Activated naive CD8-positive, alpha-beta T cell treated with anti-CD3 and anti-CD28 coated beads, Interleukin-2, amount 50 U/mL, for 24 hours (primary cell): ENCODE results near the gene MAD1L1.

Experiments used
- ATAC-seq: fragments of 150-1000 bp; cut with Tn5 transposase; one replicate; pipeline ENCODE4 v1.10.0; 2021
- DNase-seq: peaks from one replicate; pipeline ENCODE4 v3.0.0; 2021
- H3K27ac Mint-ChIP-seq: one replicate; pipeline ENCODE4 v1.8.0; 2021; ENCODE audit warnings: mild to moderate bottlenecking, mixed read lengths
- H3K27me3 Mint-ChIP-seq: one replicate; pipeline ENCODE4 v1.8.0; 2021; ENCODE audit warnings: mixed read lengths
- H3K36me3 Mint-ChIP-seq: one replicate; pipeline ENCODE4 v1.8.0; 2021; ENCODE audit warnings: low read depth, mixed read lengths
- H3K4me1 Mint-ChIP-seq: one replicate; pipeline ENCODE4 v1.8.0; 2021; ENCODE audit warnings: mixed read lengths
- H3K4me3 Mint-ChIP-seq: one replicate; pipeline ENCODE4 v1.8.0; 2021; ENCODE audit warnings: mild to moderate bottlenecking, moderate library complexity, mixed read lengths
- H3K9me3 Mint-ChIP-seq: one replicate; pipeline ENCODE4 v1.8.0; 2021; ENCODE audit warnings: mixed read lengths

MAD1L1 gene

DNA sequence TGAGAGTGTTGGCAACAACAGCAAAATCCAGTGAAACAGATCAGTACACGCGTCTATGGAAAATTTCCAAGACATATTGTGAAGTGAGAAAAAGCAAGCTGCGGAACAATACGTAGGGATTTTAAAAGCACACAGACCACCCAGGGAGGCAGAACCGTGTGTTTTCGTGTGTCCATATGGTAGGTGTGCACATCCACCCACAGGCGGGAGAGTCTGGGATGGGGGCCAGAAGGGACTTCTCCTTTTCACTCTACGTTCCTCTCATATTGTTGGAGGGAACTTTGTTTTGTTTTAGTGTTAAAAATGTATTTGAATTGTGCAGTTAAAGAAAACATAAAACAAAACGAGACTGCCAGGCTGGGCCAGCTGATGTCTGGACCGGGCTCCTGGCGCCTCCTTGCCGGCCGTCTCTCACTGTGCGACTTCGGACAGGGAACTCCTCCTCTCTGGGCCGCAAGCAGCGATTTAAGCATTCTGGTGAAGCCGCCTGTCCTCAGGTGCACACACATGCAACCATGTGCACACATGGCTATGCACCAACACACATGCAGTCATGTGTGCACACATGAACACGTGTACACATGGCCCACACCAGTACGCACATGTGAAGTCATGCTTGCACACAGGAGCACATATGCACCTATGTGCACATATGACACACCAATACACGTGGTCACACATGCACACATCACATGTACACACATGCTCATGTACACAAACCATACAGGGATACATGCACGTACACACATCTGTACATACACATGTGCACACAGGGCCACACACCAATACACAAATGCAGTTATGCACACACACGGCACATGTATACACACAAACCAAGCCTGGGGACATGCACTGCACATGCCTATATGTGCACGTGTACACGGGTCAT is 421.5 kb downstream of the MAD1L1 start:
- no peaks in the 10 kb centered on the region for H3K36me3 Mint-ChIP-seq
- H3K27me3 Mint-ChIP-seq: no peaks in the 10 kb centered on the region
- no peak for ATAC-seq
- H3K4me3 Mint-ChIP-seq: no peak overlapping the region
- no peaks in the 10 kb centered on the region for H3K4me1 Mint-ChIP-seq
- no peak overlapping the region for H3K27ac Mint-ChIP-seq
- no peaks in the 10 kb centered on the region for H3K9me3 Mint-ChIP-seq
- DNase-seq: no peak

DNA sequence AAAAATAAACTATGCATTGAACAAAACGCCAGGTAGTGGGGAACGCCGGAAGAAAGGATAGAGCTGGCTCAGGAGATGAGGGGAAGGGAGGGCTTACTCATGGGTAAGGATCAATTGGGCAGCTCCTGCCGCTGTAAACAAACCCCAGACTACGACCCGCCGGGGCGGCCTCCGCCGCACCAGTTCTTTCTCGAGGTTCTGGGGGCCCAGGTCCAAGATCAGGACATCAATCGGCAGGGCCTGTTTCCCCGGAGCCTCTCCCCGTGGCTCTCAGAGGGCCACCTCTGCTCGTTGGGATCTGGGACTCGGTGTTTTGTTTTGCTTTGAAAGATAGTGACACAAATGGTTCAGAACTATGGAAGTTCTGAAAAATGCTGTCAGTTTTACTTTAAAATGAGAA is 422.2 kb downstream of the MAD1L1 start:
- H3K4me3 Mint-ChIP-seq: no peak overlapping the region
- ATAC-seq: no peak
- H3K9me3 Mint-ChIP-seq: no peaks in the 10 kb centered on the region
- no peak overlapping the region for H3K27ac Mint-ChIP-seq
- H3K27me3 Mint-ChIP-seq: no peaks in the 10 kb centered on the region
- no peaks in the 10 kb centered on the region for H3K4me1 Mint-ChIP-seq
- DNase-seq: no peak
- H3K36me3 Mint-ChIP-seq: no peaks in the 10 kb centered on the region

DNA sequence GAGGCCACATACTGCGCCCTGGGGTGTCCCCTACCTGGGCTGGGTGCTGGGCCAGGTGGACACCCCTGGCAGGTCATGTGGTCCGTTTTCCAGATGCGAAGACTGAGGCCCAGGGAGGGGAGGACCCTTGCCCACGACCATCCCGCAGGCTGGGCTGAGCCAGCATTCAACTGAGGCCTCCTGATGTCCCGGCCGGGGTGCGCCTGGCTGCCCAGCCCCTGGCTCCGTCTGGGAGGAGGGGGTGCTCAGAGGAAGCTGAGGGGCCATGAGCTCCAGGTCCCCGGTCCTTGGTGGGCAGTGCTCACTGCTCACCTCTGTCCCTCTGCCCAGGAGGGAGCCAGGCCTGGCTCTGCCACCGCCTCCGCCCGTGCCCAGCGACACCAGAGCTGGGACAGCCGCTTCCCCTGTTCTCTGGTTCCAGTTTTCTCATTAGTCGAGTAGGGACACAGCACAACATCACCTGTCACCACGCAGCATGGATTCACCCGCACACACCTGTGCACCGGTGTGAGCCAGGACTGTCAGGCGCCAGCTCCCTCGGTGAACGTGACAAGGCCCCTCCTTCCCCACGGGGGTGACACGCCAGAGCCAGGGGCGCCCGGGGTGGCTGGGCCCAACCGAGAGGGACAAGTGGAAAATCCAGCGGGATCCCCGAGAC is 423.0 kb downstream of the MAD1L1 start:
- no peak for DNase-seq
- Mint-ChIP-seq H3K4me1 (no peaks in the 10 kb centered on the region), H3K27ac (no peak overlapping the region), H3K27me3 (peaks cover 1% of the 10 kb centered on the region), H3K36me3 (no peaks in the 10 kb centered on the region), H3K4me3 (no peak overlapping the region), H3K9me3 (no peaks in the 10 kb centered on the region)
- no peak for ATAC-seq

DNA sequence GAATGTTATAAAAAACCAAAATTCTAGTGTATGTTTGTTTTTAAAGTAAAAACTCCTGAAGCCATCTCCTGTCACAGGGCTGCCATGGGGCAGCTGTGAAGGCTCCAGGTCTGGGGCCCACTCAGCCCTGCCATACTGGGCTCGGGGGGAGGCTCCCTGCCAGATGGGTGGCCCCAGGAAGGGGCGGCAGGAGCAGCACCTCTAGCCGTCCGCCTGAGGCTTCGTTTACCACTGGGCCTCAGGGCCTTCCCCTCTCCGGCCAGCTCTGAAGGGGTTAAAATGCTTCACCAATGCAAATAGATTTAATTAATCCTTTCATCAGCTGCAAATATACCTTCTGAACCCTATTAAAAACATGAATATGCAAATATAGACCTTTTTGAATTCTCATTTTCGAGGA is 423.7 kb downstream of the MAD1L1 start:
- peaks cover 1% of the 10 kb centered on the region for H3K27me3 Mint-ChIP-seq
- no peak overlapping the region for H3K4me3 Mint-ChIP-seq
- H3K27ac Mint-ChIP-seq: no peak overlapping the region
- no peak for ATAC-seq
- no peaks in the 10 kb centered on the region for H3K36me3 Mint-ChIP-seq
- DNase-seq: no peak
- no peaks in the 10 kb centered on the region for H3K4me1 Mint-ChIP-seq
- no peaks in the 10 kb centered on the region for H3K9me3 Mint-ChIP-seq

DNA sequence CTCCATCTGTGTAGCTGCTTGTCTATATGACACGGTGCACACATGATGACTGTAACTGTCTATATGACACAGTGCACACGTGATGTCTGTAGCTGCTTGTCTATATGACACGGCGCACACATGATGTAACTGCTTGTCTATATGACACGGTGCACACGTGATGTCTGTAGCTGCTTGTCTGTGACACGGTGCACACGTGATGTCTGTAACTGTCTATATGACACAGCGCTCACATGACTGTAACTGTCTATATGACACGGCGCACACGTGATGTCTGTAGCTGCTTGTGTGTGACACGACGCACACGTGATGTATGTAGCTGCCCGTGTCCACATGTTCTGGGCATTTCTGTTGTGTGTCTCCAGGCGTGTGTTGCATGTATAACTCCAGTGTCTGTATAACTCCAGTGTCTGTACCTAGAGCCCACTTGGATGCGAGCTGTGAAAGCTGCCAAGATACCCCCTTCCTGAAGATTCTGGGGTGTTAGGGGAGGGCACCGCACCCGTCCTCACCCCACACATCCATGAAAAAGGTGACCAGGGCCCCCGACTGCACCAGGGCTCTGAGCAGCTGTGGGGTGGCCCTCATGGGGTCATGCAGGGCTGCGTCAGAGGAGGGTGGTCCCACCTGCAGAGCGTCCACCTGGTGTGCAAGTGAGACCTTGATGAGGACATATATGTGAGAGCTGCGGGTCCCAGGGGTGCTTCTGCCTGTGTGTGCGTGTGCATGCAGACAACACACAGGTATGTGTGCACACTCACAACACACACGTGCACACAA is 424.7 kb downstream of the MAD1L1 start:
- H3K4me3 Mint-ChIP-seq: no peak overlapping the region

DNA sequence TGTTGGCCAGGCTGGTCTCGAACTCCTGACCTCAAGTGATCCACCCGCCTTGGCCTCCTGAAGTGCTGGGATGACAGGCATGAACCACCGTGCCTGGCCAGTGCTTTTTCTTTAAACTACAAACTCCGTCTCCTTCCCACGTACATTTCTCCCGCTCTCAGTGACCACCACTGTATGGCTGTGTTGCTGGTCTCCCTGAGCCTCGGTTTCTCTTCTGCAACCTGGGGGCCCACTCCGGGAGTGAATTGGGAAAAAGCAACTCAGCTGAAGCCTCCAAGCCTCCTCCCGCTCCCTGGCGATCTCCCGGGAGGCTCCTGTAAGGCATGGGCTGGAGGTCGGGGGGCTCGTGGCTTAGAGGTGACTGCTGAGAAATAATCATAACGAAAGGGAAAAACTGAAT is 426.4 kb downstream of the MAD1L1 start:
- ATAC-seq (no peak), DNase-seq (no peak)
- H3K9me3 Mint-ChIP-seq: no peaks in the 10 kb centered on the region
- H3K4me1 Mint-ChIP-seq: no peaks in the 10 kb centered on the region
- H3K36me3 Mint-ChIP-seq: no peaks in the 10 kb centered on the region
- H3K27ac Mint-ChIP-seq: no peak overlapping the region
- H3K27me3 Mint-ChIP-seq: peaks cover 1% of the 10 kb centered on the region
- H3K4me3 Mint-ChIP-seq: no peak overlapping the region

More for the DNA sequence above, 424.7 kb downstream of the MAD1L1 start:
- DNase-seq (no peak), ATAC-seq (no peak)
- Mint-ChIP-seq H3K36me3 (no peaks in the 10 kb centered on the region), H3K27ac (no peak overlapping the region), H3K4me1 (no peaks in the 10 kb centered on the region), H3K9me3 (no peaks in the 10 kb centered on the region), H3K27me3 (peaks cover 1% of the 10 kb centered on the region)

DNA sequence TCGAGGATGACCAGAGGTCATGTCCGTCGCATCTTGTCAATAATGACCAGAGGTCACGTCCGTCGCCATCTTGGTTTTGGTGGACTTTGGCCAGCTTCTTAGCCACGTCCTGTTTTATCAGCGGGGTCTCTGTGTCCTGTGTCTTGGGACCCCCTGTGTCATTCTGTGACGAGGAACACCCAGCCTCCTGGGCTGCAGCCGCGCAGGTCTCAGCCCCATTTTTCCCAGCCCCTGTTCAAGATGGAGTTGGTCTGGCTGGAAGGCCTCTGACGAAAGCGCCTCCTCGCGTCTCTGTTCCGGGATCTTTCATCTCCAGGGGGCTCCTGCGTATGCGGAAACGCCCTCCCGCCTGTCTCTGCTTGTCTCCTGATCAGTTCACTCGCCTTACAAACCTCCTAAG is 428.4 kb downstream of the MAD1L1 start:
- Mint-ChIP-seq H3K27me3 (peaks cover 1% of the 10 kb centered on the region), H3K4me3 (no peak overlapping the region), H3K36me3 (no peaks in the 10 kb centered on the region), H3K27ac (no peak overlapping the region), H3K9me3 (no peaks in the 10 kb centered on the region), H3K4me1 (no peaks in the 10 kb centered on the region)
- DNase-seq (no peak), ATAC-seq (no peak)

DNA sequence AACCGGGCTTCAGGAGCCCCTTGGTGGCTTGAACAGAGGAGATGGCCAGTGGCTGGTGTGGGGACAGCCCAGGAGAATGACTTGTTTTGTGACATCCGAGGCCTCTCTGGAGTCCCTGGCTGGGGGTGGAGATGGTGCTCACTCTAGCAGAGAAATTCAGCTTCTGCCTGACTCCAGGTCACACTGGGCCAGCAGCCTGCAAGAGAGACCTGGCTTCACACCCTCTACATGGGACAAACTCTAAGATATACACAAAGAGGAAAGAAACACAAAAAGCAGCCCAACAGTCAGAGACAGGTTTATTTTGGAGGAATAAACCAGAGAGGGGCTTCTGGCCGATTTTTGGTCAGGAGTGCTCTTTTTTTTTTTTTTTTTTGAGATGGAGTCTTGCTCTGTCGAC is 429.8 kb downstream of the MAD1L1 start:
- no peak for DNase-seq
- no peaks in the 10 kb centered on the region for H3K9me3 Mint-ChIP-seq
- H3K4me1 Mint-ChIP-seq: no peaks in the 10 kb centered on the region
- ATAC-seq: no peak
- H3K27me3 Mint-ChIP-seq: peaks cover 1% of the 10 kb centered on the region
- H3K4me3 Mint-ChIP-seq: no peak overlapping the region
- no peaks in the 10 kb centered on the region for H3K36me3 Mint-ChIP-seq
- H3K27ac Mint-ChIP-seq: no peak overlapping the region

DNA sequence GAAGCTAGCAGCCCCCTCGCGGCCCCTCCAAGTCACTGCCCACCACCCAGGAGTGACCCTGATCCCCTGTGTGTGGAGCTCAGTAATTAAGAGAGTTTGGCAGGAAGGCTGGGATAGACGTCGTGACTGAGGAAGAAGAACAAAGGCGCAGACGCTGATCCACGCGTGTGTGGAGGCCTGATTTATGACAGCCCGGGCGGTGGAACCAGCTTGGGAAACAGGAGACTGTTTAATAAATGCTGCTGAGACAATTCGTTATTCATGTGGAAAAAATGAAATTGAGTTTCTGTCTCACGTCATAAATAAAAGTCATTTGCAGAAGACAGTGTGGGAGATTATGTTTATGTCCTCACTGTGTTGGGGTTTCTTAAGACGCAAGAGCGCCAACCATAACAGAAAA is 431.8 kb downstream of the MAD1L1 start:
- Mint-ChIP-seq H3K27ac (no peak overlapping the region), H3K27me3 (peaks cover 1% of the 10 kb centered on the region), H3K4me1 (no peaks in the 10 kb centered on the region), H3K4me3 (no peak overlapping the region), H3K36me3 (no peaks in the 10 kb centered on the region), H3K9me3 (peaks cover under 1% of the 10 kb centered on the region)
- DNase-seq: no peak
- ATAC-seq: no peak

DNA sequence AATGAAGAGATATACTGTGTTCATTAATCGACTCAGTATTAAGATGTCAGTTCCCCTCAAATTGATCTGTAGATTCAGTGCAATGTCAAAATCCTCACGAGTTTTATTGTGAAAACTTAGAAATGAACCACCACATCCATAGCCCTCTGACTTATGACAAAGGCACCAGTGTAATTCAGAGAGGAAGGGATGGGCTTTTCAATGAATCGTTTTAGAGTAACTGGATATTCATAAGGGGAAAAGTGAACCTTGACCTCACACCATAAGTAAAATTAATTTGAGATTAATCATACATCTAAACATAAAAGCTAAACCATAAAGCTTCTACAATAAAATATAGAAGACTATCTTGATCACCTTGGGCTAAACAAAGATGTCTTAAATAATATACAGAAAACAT is 434.6 kb downstream of the MAD1L1 start:
- no peak overlapping the region for H3K4me3 Mint-ChIP-seq
- peaks cover 2% of the 10 kb centered on the region for H3K36me3 Mint-ChIP-seq
- H3K4me1 Mint-ChIP-seq: no peaks in the 10 kb centered on the region
- peaks cover 14% of the 10 kb centered on the region for H3K27me3 Mint-ChIP-seq
- no peak for DNase-seq
- H3K9me3 Mint-ChIP-seq: peaks cover 26% of the 10 kb centered on the region
- no peak overlapping the region for H3K27ac Mint-ChIP-seq
- no peak for ATAC-seq

DNA sequence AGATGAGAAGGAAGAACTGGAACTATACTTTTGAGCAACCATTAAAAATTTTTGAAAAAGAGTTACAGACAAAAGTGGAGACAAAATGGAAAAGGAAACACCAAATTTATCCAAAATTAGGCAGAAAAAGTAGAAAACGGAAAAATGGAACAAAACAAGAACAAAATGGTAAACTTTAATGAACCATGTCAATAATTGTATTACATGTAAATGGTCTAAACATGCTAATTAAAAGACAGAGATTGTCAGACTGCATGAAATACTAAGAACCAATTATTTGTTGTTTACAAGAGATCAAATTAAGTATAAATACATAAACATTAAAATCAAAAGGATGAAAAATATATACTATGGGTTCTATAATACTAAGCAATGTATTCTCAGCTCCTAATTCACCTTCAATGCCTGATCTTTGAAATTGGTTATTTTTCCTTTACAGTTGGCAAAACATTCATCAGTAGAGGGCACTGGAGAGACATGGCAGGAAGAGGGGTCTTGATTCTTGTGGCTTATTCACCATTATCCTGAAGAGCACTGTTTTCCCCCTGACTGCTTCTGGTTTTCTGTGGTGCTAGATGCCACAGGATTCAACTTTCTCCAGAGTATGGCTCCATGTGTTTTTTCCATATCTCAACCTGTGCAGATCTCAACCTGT is 437.7 kb downstream of the MAD1L1 start:
- Mint-ChIP-seq H3K27ac (no peak overlapping the region), H3K36me3 (peaks cover 4% of the 10 kb centered on the region), H3K9me3 (peaks cover 26% of the 10 kb centered on the region), H3K27me3 (peaks cover 17% of the 10 kb centered on the region), H3K4me1 (no peaks in the 10 kb centered on the region), H3K4me3 (no peak overlapping the region)
- DNase-seq (no peak), ATAC-seq (no peak)

DNA sequence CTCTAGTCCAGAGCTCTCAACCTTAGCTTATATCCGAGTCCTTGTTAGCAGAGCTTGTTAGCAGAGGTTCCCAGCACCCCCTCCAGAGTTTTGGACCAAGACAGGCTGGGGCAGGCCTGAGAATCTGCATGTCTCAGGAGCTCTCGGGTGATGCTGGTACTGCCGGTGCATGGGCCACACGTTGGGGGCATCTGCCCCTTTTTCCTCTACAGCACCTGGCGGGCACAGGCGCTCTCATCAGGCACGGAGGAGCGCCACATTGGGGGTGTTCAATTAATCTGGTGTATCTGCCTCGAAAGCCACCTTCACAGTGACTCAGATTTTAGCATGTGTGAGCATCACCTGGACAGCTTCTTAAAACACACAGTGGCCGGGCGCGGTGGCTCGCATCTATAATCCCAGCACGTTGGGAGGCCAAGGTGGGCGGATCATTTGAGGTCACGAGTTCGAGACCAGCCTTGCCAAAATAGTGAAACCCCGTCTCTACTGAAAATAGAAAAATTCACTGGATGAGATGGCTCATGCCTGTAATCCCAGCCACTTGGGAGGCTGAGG is 445.0 kb downstream of the MAD1L1 start:
- ATAC-seq (no peak), DNase-seq (no peak)
- H3K9me3 Mint-ChIP-seq: peaks cover 6% of the 10 kb centered on the region
- peaks cover 13% of the 10 kb centered on the region for H3K27me3 Mint-ChIP-seq
- H3K4me3 Mint-ChIP-seq: no peak overlapping the region
- H3K36me3 Mint-ChIP-seq: no peaks in the 10 kb centered on the region
- peaks cover 6% of the 10 kb centered on the region for H3K4me1 Mint-ChIP-seq
- no peak overlapping the region for H3K27ac Mint-ChIP-seq

DNA sequence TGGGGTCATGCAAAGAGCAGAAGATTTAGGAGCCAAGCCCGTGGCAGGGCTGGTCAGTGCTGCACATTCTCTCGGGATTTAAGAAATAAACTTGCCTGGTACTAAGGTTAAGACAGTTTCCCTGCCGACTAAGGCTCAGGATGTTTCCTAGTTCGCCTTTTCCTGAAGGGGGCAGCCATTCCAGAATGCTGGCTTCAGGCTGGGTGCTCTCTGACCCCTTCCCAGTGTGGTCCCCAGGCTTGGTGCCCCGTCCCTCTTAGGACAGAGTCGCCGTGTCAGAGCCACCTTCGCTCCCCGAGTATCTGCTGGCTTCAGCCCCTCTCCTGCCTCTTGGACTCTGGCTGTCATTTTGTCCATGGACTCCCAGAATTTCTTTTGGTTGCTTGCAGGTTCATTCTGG is 445.5 kb downstream of the MAD1L1 start:
- no peak overlapping the region for H3K27ac Mint-ChIP-seq

DNA sequence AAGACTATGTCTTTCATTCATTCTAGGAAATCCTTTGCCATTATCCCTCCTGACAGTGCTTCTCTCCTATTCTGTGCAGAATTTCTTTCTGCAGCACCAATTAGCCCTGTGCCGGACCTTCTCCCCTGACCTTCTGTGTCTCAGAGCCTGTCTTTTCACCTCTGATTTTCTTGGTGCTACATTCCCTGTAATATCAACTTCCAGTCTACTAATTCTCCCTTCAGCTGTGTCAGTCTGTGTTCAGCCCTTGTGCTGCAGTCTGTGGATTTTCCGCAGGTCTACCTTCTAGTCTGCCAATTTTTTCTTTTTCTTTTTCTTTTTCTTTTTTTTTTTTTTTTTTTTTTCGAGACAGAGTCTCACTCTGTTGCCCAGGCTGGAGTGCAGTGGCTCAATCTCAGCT is 446.9 kb downstream of the MAD1L1 start:
- Mint-ChIP-seq H3K4me3 (no peak overlapping the region), H3K27ac (no peak overlapping the region)
- DNase-seq: no peak

More for the DNA sequence above, 445.5 kb downstream of the MAD1L1 start:
- peaks cover 6% of the 10 kb centered on the region for H3K9me3 Mint-ChIP-seq
- no peaks in the 10 kb centered on the region for H3K36me3 Mint-ChIP-seq
- peaks cover 6% of the 10 kb centered on the region for H3K4me1 Mint-ChIP-seq
- DNase-seq (no peak), ATAC-seq (no peak)
- peaks cover 13% of the 10 kb centered on the region for H3K27me3 Mint-ChIP-seq
- no peak overlapping the region for H3K4me3 Mint-ChIP-seq

More for the DNA sequence above, 446.9 kb downstream of the MAD1L1 start:
- Mint-ChIP-seq H3K36me3 (no peaks in the 10 kb centered on the region), H3K27me3 (peaks cover 13% of the 10 kb centered on the region), H3K4me1 (peaks cover 6% of the 10 kb centered on the region), H3K9me3 (peaks cover 6% of the 10 kb centered on the region)
- ATAC-seq: no peak
